GM12891 (cell line): Measurements from ENCODE around the gene DYNLT2.

Source experiments
- PAX5 ChIP-seq: IDR thresholded peaks from 2 replicates; pipeline ENCODE4 v1.6.1; 2011; ENCODE audit warnings: low read length, moderate library complexity, mild to moderate bottlenecking; ENCODE audit not compliant: insufficient read depth, severe bottlenecking
- POLR2A ChIP-seq: IDR thresholded peaks from 2 replicates; pipeline ENCODE4 v1.6.1; 2011; ENCODE audit warnings: low read depth, low read length, control low read depth
- POLR2AphosphoS5 ChIP-seq: IDR thresholded peaks from 2 replicates; pipeline ENCODE4 v1.6.1; 2011; ENCODE audit warnings: low read depth, low read length, control low read depth
- TAF1 ChIP-seq: IDR thresholded peaks from 2 replicates; pipeline ENCODE4 v1.6.1; 2011; ENCODE audit warnings: low read depth, low read length, control low read depth

GRCh38 chr6:169774347-169774746, 23.0 kb upstream of the DYNLT2 start:
- TF ChIP-seq POLR2A (no peak), POLR2AphosphoS5 (no peak), PAX5 (no peak), TAF1 (no peak)
